ENCODE data around the gene KRTAP12-1. TPM values are rescaled to one million over a fixed set of nuclear protein-coding genes. Genes with fewer than 3 reads are reported as not detected.

KRTAP12-1 gene
- total and polyA plus RNA-seq, 2 of the 8 experiments (the other 6 are each of a cell fraction or from before 2014, with no cell fraction given) = 0.50 to 0.73 TPM

DNA sequence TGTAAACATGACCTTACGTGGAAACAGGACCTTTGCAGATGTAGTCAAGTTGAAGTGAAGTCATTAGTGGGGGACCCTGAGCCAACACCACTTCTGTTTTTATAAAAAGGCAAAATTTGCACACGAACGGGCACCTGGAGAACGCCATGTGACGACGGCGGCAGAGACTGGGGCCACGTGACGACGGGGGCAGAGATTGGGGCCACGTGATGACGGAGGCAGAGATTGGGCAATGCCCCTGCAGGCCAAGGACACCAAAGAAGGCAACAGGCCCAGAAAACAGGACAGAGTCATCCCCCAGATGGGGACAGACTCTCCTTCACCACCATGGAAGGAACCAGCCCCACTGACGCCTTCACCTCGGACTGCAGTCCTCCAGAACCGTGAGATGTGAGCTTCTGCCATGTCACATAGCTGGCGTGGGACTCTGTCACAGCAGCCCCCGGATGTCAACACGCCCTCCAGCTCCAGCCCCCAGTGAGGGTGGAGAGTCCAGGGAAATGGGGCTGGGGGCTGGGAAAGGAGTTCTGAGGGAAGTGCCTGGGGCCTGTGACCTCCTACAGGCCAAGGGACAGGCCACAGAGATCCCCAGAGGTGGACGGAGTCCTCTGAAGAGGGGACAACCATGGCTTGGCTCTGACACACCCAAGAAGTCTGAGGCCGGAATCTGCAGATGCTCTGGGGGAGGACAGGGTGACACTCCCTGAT lies 31.5 kb downstream of the KRTAP12-1 start:
- Histone ChIP-seq H3K79me1 (ENCODE audit: low read depth, low read length) (no peaks in the 10 kb centered on the region; the same call in 1 of the 2 replicates), H3K79me2 (ENCODE audit: control insufficient read depth in 1 of 2, insufficient read depth in 2 of 2, low read length in 2 of 2) (no peaks in the 10 kb centered on the region), H3K4me2 (ENCODE audit: insufficient read depth in 1 of 2, low read depth in 2 of 2, low read length in 2 of 2) (no peak overlapping the region), H2BK15ac (ENCODE audit: low read length) (no peak overlapping the region), H3K9ac (replicated peaks in 1 of 4; ENCODE audit: extremely low read depth in 1 of 4, low read depth in 3 of 4, low read length in 3 of 4) (no peak overlapping the region), H3K23me2 (ENCODE audit: low read depth, low read length) (no peaks in the 10 kb centered on the region), H3K18ac (ENCODE audit: extremely low read depth, low read length) (no peak overlapping the region), H3K4me1 (replicated peaks in 1 of 4; ENCODE audit: control insufficient read depth in 3 of 4, insufficient read depth in 4 of 4, low read length in 3 of 4) (peaks cover 0 to 14% (median 4%) of the 10 kb centered on the region in 4 experiments; a peak in 3 of 7 replicates), H2BK5ac (ENCODE audit: low read depth, low read length) (no peak overlapping the region), H3K23ac (ENCODE audit: insufficient read length) (no peak overlapping the region), H2BK20ac (ENCODE audit: low read length) (no peak overlapping the region), H2BK12ac (ENCODE audit: low read depth, low read length) (no peak overlapping the region), H3K9me3 (ENCODE audit: insufficient read depth in 2 of 2, low read depth in 1 of 2, low read length in 1 of 2) (no peaks in the 10 kb centered on the region; a peak in 1 of 4 replicates), H3K56ac (replicated peaks; ENCODE audit: insufficient read length, low read depth, low read length) (no peak overlapping the region), H4K8ac (ENCODE audit: extremely low read depth, insufficient read depth, low read length) (no peak overlapping the region), H3K36me3 (ENCODE audit: control insufficient read depth in 2 of 4, insufficient read depth in 4 of 4, low read length in 3 of 4) (no peaks in the 10 kb centered on the region), H3K27me3 (replicated peaks in 1 of 4; ENCODE audit: control insufficient read depth in 3 of 4, extremely low read depth in 1 of 4, insufficient read depth in 3 of 4, low read length in 3 of 4) (peaks cover 0 to 2% (median 0%) of the 10 kb centered on the region in 4 experiments; a peak in 1 of 7 replicates), H2AK5ac (ENCODE audit: low read depth, low read length) (no peak overlapping the region), H3K4me3 (ENCODE audit: extremely low read depth in 1 of 4, insufficient read depth in 2 of 4, low read depth in 3 of 4, low read length in 4 of 4) (no peak overlapping the region), H3K27ac (ENCODE audit: low read depth, low read length) (no peak overlapping the region), H4K5ac (ENCODE audit: insufficient read length, low read depth, low read length) (no peak overlapping the region), H4K91ac (replicated peaks; ENCODE audit: insufficient read length, low read length) (peak overlapping the region; percentile 39), H3K14ac (ENCODE audit: insufficient read length) (no peak overlapping the region), H2AFZ (ENCODE audit: low read length) (no peak overlapping the region), H2BK120ac (replicated peaks; ENCODE audit: low read depth, low read length) (no peak overlapping the region), H3K4ac (replicated peaks; ENCODE audit: insufficient read length, low read depth, low read length) (no peak overlapping the region), H4K20me1 (replicated peaks in 1 of 2; ENCODE audit: control insufficient read depth in 1 of 2, insufficient read depth in 2 of 2, low read length in 2 of 2) (no peaks in the 10 kb centered on the region)
- POLR2A ChIA-PET (ENCODE audit: partially characterized antibody) = no interaction called here
- DNase-seq (ENCODE audit: low read depth in 1 of 2, low spot score in 2 of 2) = no peak
- CTCF ChIA-PET (ENCODE audit: partially characterized antibody) = interaction anchor here (0.6 to 1.6 kb wide), 3 partner anchors 14 to 360 kb away, joined by 3 to 4 read pairs (median 3); no protein-coding TSS in a partner anchor
- 89% methylated on average over 20 of the region's 20 CpGs; no CpG with 5 or more reads in 1 of the 2 experiments for WGBS, 2 experiments (ENCODE audit: extremely low coverage in 1 of 2, insufficient coverage in 1 of 2, insufficient read length in 1 of 2, insufficient replicate concordance in 2 of 2, low coverage in 1 of 2, low lambda C conversion rate in 2 of 2, missing lambda C conversion rate in 1 of 2)
- FAIRE-seq = no peak
- TF ChIP-seq, protein P1, sequence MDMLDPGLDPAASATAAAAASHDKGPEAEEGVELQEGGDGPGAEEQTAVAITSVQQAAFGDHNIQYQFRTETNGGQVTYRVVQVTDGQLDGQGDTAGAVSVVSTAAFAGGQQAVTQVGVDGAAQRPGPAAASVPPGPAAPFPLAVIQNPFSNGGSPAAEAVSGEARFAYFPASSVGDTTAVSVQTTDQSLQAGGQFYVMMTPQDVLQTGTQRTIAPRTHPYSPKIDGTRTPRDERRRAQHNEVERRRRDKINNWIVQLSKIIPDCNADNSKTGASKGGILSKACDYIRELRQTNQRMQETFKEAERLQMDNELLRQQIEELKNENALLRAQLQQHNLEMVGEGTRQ (IDR thresholded peaks at IDR 0.05; ENCODE audit: low read length) = no peak
- TF ChIP-seq RNF2 (IDR thresholded peaks at IDR 0.05; ENCODE audit: borderline replicate concordance, low read depth, low read length, missing control alignments, poor library complexity, severe bottlenecking) (no peak), HDAC6 (IDR thresholded peaks at IDR 0.05; ENCODE audit: low read depth, low read length) (no peak), ASH2L (IDR thresholded peaks at IDR 0.05; ENCODE audit: low read length) (no peak), SAP30 (IDR thresholded peaks at IDR 0.05; ENCODE audit: insufficient read depth, insufficient replicate concordance, low read length) (no peak), RXRA (IDR thresholded peaks at IDR 0.05; ENCODE audit: insufficient read depth, low read depth, low read length) (no peak), CHD2 (IDR thresholded peaks at IDR 0.05; ENCODE audit: low read length) (no peak), TAF1 (IDR thresholded peaks at IDR 0.05; ENCODE audit: low read depth, low read length) (no peak), CTBP2 (IDR thresholded peaks at IDR 0.05; ENCODE audit: borderline replicate concordance, insufficient read depth, insufficient read length, low read length) (no peak)

All from H1 (cell line).